M059J (cell line): Measurements from ENCODE around the gene RARG. TPM values are rescaled to one million over a fixed set of nuclear protein-coding genes. Genes with fewer than 3 reads are reported as not detected.
"Not testable (repeated sequence)": the region's sequence is repeated elsewhere in the genome, so short reads cannot be mapped to it uniquely, and the experiment has no call there.

ENCODE experiments used
- DNase-seq: peaks from one replicate; pipeline ENCODE4 v3.0.0-alpha.2; 2012; ENCODE audit warnings: low read depth
- total RNA-seq: library from RNA; depleted of rRNA; stranded (reverse); fragments of >200 nt; shearing (Covaris generic); gene quantifications from 2 replicates; pipeline ENCODE4 v1.2.3, GENCODE V29; 2014; rRNA removed

RARG gene
- total RNA-seq, 1 experiment from 2014 or later: 22.1 TPM

DNA sequence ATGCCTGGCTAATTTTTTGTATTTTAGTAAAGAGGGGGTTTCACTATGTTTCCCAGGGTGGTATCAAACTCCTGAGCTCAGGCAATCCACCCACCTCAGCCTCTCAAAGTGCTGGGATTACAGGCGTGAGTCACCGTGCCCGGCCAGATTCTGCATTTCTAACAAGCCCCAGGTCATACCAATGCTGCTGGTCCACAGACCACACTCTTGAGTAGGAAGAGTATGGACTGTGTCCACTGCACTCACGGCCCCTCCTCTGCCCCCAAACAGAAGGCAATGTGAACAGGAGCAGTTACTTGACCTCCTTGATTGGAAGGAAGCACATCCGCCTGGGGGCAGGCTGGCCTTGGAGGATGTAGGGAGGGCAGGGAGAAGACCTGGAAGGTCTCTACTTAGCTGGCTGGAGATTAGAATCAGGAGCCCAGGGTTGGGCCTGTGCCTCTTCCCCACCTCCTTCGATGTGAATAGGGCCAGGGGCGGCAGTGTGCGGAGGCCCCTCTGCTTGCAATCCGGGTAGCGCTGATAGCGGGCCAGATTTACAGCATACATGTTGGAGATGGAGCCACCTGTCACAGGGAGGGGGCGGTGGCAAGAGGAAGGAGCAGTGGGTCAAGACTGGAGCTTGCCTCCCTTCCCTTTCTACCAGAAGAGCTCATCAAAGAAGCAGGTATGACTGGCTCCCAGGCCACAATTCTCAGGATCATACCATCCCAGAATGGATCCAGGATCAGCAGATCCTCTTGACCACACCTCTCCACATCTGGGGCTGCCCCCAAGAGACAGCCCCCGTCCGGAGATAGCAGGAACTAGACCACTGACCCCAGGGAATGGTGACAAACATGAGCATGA is 60.9 kb downstream of the RARG start:
- DNase-seq: peak; percentile 56

DNA sequence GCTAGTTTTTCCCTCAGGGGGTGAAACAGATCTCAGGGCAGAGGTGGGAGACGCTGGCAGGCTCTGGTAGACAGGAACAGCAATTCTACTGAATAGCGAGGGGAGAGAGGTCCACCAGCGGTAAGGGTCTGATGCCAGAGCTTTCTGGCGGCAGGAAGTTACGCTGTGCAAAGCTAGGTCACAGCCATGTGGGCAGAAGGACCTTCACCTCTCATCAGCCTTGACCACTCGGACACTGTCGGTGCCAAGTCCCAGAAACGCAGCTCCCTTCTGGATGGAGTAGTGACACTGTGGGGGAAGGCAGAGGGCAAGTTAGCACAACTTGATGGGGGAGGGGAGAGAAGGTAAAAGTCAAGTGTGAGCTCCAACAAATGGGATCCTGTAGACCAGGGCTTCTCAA is 61.8 kb downstream of the RARG start:
- DNase-seq: no peak

DNA sequence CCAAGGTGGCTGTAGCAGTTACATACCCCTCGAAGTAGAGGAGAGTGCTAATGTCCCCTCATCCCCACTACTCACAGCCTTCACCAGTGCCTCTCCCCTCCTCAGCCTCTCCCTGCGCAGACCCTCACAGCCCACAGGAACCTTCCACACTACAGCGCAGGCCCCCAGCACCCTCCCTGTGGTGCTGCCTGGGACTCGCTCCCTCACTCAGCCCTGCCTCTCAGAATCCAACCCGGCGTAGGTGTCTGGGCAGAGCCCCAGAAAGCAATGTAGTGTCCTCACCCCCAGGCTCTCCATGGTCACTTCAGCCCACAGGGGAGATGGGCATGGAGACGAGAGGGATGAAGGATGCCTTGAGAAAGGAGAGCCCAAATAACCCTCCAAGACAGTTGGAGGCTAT is 62.4 kb downstream of the RARG start:
- no peak for DNase-seq

DNA sequence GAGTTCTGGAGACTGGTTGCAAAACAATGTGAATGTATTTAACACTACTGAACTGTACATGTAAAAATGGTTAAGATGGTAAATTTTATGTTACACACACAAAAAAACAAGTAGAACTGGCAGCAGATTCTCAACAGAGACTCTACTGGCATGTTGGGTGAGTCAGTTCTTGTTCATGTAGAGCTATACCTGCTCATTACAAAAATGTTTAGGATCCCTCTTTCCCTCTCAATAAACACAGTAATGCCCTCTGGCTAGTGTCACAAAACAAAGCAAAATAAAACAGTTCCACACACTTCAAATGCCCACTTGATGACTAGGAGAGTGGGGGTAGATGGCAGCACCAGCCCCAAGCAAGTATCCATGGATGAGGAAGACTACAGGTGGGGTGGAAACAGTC is 65.2 kb downstream of the RARG start:
- DNase-seq: peak; percentile 48

- not testable (repeated sequence) for DNase-seq
Observed at GRCh38 chr12:53163008-53163407, 69.0 kb downstream of the RARG start.

GRCh38 chr12:53161119-53161911 is 70.7 kb downstream of the RARG start:
- DNase-seq: no peak

DNA sequence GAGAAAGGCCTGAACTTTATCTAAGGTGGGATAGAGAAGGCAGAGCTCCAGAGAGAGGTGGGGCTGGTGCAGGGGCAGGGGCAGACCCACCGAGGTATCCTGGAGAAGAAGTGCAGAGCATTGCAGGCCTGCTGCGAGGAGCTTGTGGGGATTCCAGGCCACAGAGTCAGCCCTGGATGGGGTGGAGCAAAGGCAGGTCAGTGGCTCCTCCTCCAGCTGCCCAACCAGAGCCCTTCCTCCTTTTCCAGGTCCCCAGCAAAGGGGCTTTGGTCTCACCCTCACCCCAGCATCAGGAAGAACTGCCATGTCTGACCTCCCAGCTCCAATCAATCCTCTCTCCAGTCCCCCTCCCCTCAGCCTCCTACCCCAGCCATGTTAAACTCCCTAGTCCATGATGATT is 71.3 kb downstream of the RARG start:
- no peak for DNase-seq

Other genes starting within 250 kb of the RARG start
- 248 and 279 TPM in 2 replicates for gene EIF4B, start 225.8 kb downstream of the RARG start, total RNA-seq
- gene TNS2, start 182.1 kb downstream of the RARG start, total RNA-seq: 31.1 and 39.9 TPM in 2 replicates
- gene SPRYD3, start 152.8 kb downstream of the RARG start, total RNA-seq: 11.2 and 15.4 TPM in 2 replicates
- gene IGFBP6, start 134.5 kb downstream of the RARG start, total RNA-seq: 318 and 394 TPM in 2 replicates
- 0.22 TPM in 1 of 2 replicates, not detected in the other for gene SOAT2, start 128.7 kb downstream of the RARG start, total RNA-seq
- 9.5 and 11.7 TPM in 2 replicates for gene ZNF740, start 51.5 kb downstream of the RARG start, total RNA-seq
- gene CSAD, start 51.3 kb downstream of the RARG start, total RNA-seq: 0.89 and 2.6 TPM in 2 replicates
- not detected in 2 replicates for gene ITGB7, start 25.0 kb downstream of the RARG start, total RNA-seq
- gene ESPL1, start 36.1 kb upstream of the RARG start, total RNA-seq: 2.9 and 9.0 TPM in 2 replicates
- gene PFDN5, start 63.3 kb upstream of the RARG start, total RNA-seq: 404 and 498 TPM in 2 replicates
- gene MYG1, start 67.5 kb upstream of the RARG start, total RNA-seq: 43.6 and 53.1 TPM in 2 replicates
- 34.7 and 51.6 TPM in 2 replicates for gene AAAS, start 89.4 kb upstream of the RARG start, total RNA-seq
- not detected in 2 replicates for gene SP7, start 104.1 kb upstream of the RARG start, total RNA-seq
- gene SP1, start 148.0 kb upstream of the RARG start, total RNA-seq: 26.2 and 41.5 TPM in 2 replicates
- gene AMHR2, start 191.6 kb upstream of the RARG start, total RNA-seq: not detected in 2 replicates
- 145 and 146 TPM in 2 replicates for gene PRR13, start 209.5 kb upstream of the RARG start, total RNA-seq
- 90.2 and 194 TPM in 2 replicates for gene PCBP2, start 219.9 kb upstream of the RARG start, total RNA-seq